HCT116 (cell line): ENCODE measurements around the gene UBALD2. TPM values are rescaled to one million over a fixed set of nuclear protein-coding genes. Genes with fewer than 3 reads are reported as not detected.

Source experiments
- ATAC-seq: fragments of 200-7000 bp; cut with Tn5 transposase; 2 replicates; pipeline ENCODE4 v1.9.1; 2020; ENCODE audit warnings: mild to moderate bottlenecking, moderate library complexity
- BruUV-seq: library from RNA; stranded (reverse); fragments of 400-500 nt; replicated peaks from 2 replicates; lab custom pipeline; 2021; lab: Mats Ljungman, UMichigan
- CTCF ChIA-PET: fragments of 300-600 bp; sonication (Branson Sonifier 250); formaldehyde crosslinking; loops from one replicate; lab custom pipeline; 2021; ENCODE audit warnings: antibody characterized with exemption; lab: Charles Lee
- POLR2A ChIA-PET: fragments of 300-600, 350-600 bp; sonication (Branson Sonifier 250); formaldehyde crosslinking; loops from one replicate; lab custom pipeline; 2021; ENCODE audit warnings: antibody characterized with exemption; lab: Charles Lee
- RAD21 ChIA-PET, 2 experiments: fragments of 300-600 bp; sonication (Branson Sonifier 250); formaldehyde crosslinking; loops; one replicate each; lab custom pipeline; 2023; ENCODE audit warnings: low total read pairs in 2 of 2; ENCODE audit not compliant: uncharacterized antibody in 2 of 2, unreplicated experiment in 2 of 2, low non-redundant PET in 1 of 2; lab: Charles Lee
- DNase-seq: peaks from one replicate; pipeline ENCODE4 v3.0.0-alpha.2; 2010; ENCODE audit warnings: low read depth, low spot score
- H2AFZ ChIP-seq: fragments of 200-600 bp; shearing (Covaris generic), sonication (generic); 2 replicates; pipeline ENCODE4 v1.6.1; 2017; ENCODE audit warnings: low read depth, mixed run types, mixed read lengths, antibody characterized with exemption, low read length; ENCODE audit not compliant: poor library complexity, severe bottlenecking
- H3K27ac ChIP-seq: 2 replicates; pipeline ENCODE4 v1.5.1; 2012; ENCODE audit warnings: low read depth, low read length
- H3K27me3 ChIP-seq: fragments of 200-600 bp; sonication (generic); 2 replicates; pipeline ENCODE4 v1.6.1; 2016; ENCODE audit warnings: mixed run types, low read length, mixed read lengths; ENCODE audit not compliant: insufficient read depth
- H3K36me3 ChIP-seq, 2 experiments: fragments of 200-500 bp in 1 of 2; fragments of 200-600 bp in 1 of 2; sonication (Bioruptor generic) in 1 of 2; sonication (generic) in 1 of 2; 2 replicates each; pipeline versions ENCODE4 v1.5.1 to v1.6.1; 2014 to 2016; ENCODE audit warnings: low read length in 2 of 2, inconsistent platforms in 1 of 2, mixed read lengths in 1 of 2, mixed run types in 1 of 2; ENCODE audit not compliant: insufficient read depth in 2 of 2, control insufficient read depth in 1 of 2
- H3K4me1 ChIP-seq, 2 experiments: fragments of 200-600 bp in 1 of 2; sonication (generic) in 1 of 2; 2 replicates each; pipeline versions ENCODE4 v1.5.1 to v1.6.1; 2012 to 2017; ENCODE audit warnings: low read length in 2 of 2, inconsistent platforms in 1 of 2, mild to moderate bottlenecking in 1 of 2, mixed read lengths in 1 of 2, mixed run types in 1 of 2, moderate library complexity in 1 of 2; ENCODE audit not compliant: insufficient read depth in 2 of 2, control insufficient read depth in 1 of 2
- H3K4me2 ChIP-seq: fragments of 200-600 bp; sonication (generic); 2 replicates; pipeline ENCODE4 v1.6.1; 2017; ENCODE audit warnings: mixed run types, low read length, mixed read lengths
- H3K4me3 ChIP-seq, 2 experiments: fragments of 200-600 bp in 1 of 2; sonication (generic) in 1 of 2; replicated peaks in 1 of 2; 2 replicates each; pipeline ENCODE4 v1.5.1; 2011 to 2016; ENCODE audit warnings: low read length in 2 of 2, control low read depth in 1 of 2, low read depth in 1 of 2, mild to moderate bottlenecking in 1 of 2, mixed read lengths in 1 of 2, mixed run types in 1 of 2
- H3K79me2 ChIP-seq: fragments of 200-600 bp; sonication (generic); 2 replicates; pipeline ENCODE4 v1.6.1; 2017; ENCODE audit warnings: mild to moderate bottlenecking, mixed run types, low read length, moderate library complexity, mixed read lengths; ENCODE audit not compliant: insufficient read depth
- H3K9ac ChIP-seq: fragments of 200-600 bp; sonication (generic); 2 replicates; pipeline ENCODE4 v1.6.1; 2016; ENCODE audit warnings: low read length, mixed read lengths
- H3K9me2 ChIP-seq: fragments of 200-600 bp; sonication (generic), shearing (Covaris generic); 2 replicates; pipeline ENCODE4 v1.6.1; 2017; ENCODE audit warnings: mixed run types, mild to moderate bottlenecking, moderate library complexity; ENCODE audit not compliant: insufficient read depth
- H3K9me3 ChIP-seq, 2 experiments: fragments of 200-500 bp in 1 of 2; fragments of 200-600 bp in 1 of 2; sonication (Bioruptor generic) in 1 of 2; sonication (generic) in 1 of 2; 2 replicates each; pipeline ENCODE4 v1.6.1; 2014 to 2017; ENCODE audit warnings: low read length in 2 of 2, mixed read lengths in 2 of 2, inconsistent platforms in 1 of 2, low read depth in 1 of 2, mild to moderate bottlenecking in 1 of 2, mixed run types in 1 of 2, moderate library complexity in 1 of 2; ENCODE audit not compliant: control insufficient read depth in 1 of 2, insufficient read depth in 1 of 2
- H4K20me1 ChIP-seq: fragments of 200-600 bp; sonication (generic), shearing (Covaris generic); 2 replicates; pipeline ENCODE4 v1.6.1; 2017; ENCODE audit warnings: mixed run types, mild to moderate bottlenecking, moderate library complexity; ENCODE audit not compliant: insufficient read depth
- CBX3 ChIP-seq: IDR thresholded peaks from 2 replicates; pipeline ENCODE4 v1.6.1; 2012; ENCODE audit warnings: low read depth
- EGR1 ChIP-seq: IDR thresholded peaks from 2 replicates; pipeline ENCODE4 v1.6.1; 2012; ENCODE audit warnings: low read depth
- JUND ChIP-seq: IDR thresholded peaks from 2 replicates; pipeline ENCODE4 v1.6.1; 2012
- POLR2A ChIP-seq: IDR thresholded peaks from 2 replicates; pipeline ENCODE4 v1.7.0; 2011; ENCODE audit warnings: borderline replicate concordance; ENCODE audit not compliant: insufficient read depth, insufficient read length; ENCODE audit errors: extremely low read depth
- RAD21 ChIP-seq: IDR thresholded peaks from 2 replicates; pipeline ENCODE4 v1.6.1; 2012; ENCODE audit warnings: low read depth, mild to moderate bottlenecking
- SRF ChIP-seq: IDR thresholded peaks from 2 replicates; pipeline ENCODE4 v1.6.1; 2012; ENCODE audit warnings: low read depth
- TCF7L2 ChIP-seq: IDR thresholded peaks from 2 replicates; pipeline ENCODE4 v1.7.0; 2011; ENCODE audit warnings: borderline replicate concordance, inconsistent platforms; ENCODE audit not compliant: insufficient read depth, insufficient read length; ENCODE audit errors: extremely low read depth
- intact Hi-C: fragments of 100-400 bp; cut with micrococcal nuclease; formaldehyde crosslinking; loops from 2 replicates; pipeline ENCODE4 v1.10.0; 2022
- total RNA-seq: library from RNA; stranded (reverse); gene quantifications from one replicate; pipeline ENCODE4 v1.2.1, GENCODE V29; 2021; ENCODE audit not compliant: unreplicated experiment
- TF ChIP-seq, protein P1 (sequence below), 3 experiments: fragments of 200-600 bp in 1 of 3; sonication (generic) in 1 of 3; IDR thresholded peaks in 2 of 3; conservative IDR thresholded peaks in 1 of 3; 2 replicates each; pipeline ENCODE4 v1.5.1; 2012 to 2017; ENCODE audit warnings: low read depth in 2 of 3, low read length in 2 of 3, antibody characterized with exemption in 1 of 3, borderline replicate concordance in 1 of 3, control low read depth in 1 of 3, mild to moderate bottlenecking in 1 of 3, mixed read lengths in 1 of 3, mixed run types in 1 of 3, moderate library complexity in 1 of 3; ENCODE audit not compliant: insufficient read depth in 1 of 3
- TF ChIP-seq, protein P2 (sequence below): IDR thresholded peaks from 2 replicates; pipeline ENCODE4 v1.6.1; 2012
- TF ChIP-seq, protein P3 (sequence below): IDR thresholded peaks from 2 replicates; pipeline ENCODE4 v1.6.1; 2011; ENCODE audit warnings: mild to moderate bottlenecking, low read length, moderate library complexity; ENCODE audit not compliant: insufficient replicate concordance; ENCODE audit errors: extremely low read depth

UBALD2 gene
- total RNA-seq, 1 experiment from 2014 or later, result 94.3 TPM

DNA sequence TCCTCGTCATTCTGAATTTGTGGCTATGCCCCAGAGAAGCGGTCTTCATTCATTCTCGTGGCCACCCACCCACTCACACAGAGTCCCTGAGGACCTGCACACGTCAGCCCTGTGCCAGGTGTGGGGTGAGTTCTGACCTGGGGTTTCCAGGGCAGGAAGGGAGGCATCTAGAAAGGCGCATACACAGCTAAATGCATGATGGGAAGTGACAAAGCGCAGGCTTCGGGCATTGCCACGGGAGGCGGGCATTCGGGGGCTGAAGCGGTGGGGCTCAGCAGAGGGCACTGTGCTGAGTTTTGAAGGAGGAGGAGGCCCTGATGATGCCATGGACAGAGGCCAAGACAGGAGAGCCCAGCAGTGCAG is 10.9 kb downstream of the UBALD2 start:
- H3K27me3 ChIP-seq, result no peaks in the 10 kb centered on the region
- H3K9ac ChIP-seq, result no peak overlapping the region
- H3K9me2 ChIP-seq, result no peaks in the 10 kb centered on the region
- no peak overlapping the region for H3K4me2 ChIP-seq
- CTCF ChIA-PET, result interaction anchor here (1.0 kb wide), 1 partner anchor 77 kb away, joined by 3 read pairs; no protein-coding TSS in a partner anchor
- H3K4me1 ChIP-seq, result peaks cover 0 to 15% of the 10 kb centered on the region in 2 experiments; a peak in 2 of 4 replicates
- DNase-seq (no peak), ATAC-seq (no peak)
- TF ChIP-seq EGR1, result no peak
- no peak for TF ChIP-seq TCF7L2
- no peak for TF ChIP-seq CBX3
- TF ChIP-seq JUND, result no peak
- TF ChIP-seq RAD21, result no peak
- TF ChIP-seq POLR2A, result no peak
- TF ChIP-seq, protein P1, sequence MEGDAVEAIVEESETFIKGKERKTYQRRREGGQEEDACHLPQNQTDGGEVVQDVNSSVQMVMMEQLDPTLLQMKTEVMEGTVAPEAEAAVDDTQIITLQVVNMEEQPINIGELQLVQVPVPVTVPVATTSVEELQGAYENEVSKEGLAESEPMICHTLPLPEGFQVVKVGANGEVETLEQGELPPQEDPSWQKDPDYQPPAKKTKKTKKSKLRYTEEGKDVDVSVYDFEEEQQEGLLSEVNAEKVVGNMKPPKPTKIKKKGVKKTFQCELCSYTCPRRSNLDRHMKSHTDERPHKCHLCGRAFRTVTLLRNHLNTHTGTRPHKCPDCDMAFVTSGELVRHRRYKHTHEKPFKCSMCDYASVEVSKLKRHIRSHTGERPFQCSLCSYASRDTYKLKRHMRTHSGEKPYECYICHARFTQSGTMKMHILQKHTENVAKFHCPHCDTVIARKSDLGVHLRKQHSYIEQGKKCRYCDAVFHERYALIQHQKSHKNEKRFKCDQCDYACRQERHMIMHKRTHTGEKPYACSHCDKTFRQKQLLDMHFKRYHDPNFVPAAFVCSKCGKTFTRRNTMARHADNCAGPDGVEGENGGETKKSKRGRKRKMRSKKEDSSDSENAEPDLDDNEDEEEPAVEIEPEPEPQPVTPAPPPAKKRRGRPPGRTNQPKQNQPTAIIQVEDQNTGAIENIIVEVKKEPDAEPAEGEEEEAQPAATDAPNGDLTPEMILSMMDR (IDR thresholded peaks at IDR 0.05 in 2 of 3, conservative IDR thresholded peaks at IDR 0.05 in 1 of 3; ENCODE audit: borderline replicate concordance in 1 of 3, insufficient read depth in 1 of 3, low read depth in 2 of 3, low read length in 2 of 3), result no peak; a peak in 1 of 6 replicates
- no peak for TF ChIP-seq SRF
- TF ChIP-seq, protein P2, sequence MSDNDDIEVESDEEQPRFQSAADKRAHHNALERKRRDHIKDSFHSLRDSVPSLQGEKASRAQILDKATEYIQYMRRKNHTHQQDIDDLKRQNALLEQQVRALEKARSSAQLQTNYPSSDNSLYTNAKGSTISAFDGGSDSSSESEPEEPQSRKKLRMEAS, result no peak
- TF ChIP-seq, protein P3, sequence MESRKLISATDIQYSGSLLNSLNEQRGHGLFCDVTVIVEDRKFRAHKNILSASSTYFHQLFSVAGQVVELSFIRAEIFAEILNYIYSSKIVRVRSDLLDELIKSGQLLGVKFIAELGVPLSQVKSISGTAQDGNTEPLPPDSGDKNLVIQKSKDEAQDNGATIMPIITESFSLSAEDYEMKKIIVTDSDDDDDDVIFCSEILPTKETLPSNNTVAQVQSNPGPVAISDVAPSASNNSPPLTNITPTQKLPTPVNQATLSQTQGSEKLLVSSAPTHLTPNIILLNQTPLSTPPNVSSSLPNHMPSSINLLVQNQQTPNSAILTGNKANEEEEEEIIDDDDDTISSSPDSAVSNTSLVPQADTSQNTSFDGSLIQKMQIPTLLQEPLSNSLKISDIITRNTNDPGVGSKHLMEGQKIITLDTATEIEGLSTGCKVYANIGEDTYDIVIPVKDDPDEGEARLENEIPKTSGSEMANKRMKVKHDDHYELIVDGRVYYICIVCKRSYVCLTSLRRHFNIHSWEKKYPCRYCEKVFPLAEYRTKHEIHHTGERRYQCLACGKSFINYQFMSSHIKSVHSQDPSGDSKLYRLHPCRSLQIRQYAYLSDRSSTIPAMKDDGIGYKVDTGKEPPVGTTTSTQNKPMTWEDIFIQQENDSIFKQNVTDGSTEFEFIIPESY, result no peak
- H2AFZ ChIP-seq, result no peak overlapping the region
- BruUV-seq, result no TSS peak
- no peak overlapping the region for H3K27ac ChIP-seq
- no peak overlapping the region for H3K4me3 ChIP-seq
- H3K9me3 ChIP-seq, result no peaks in the 10 kb centered on the region
- RAD21 ChIA-PET, result no interaction called here
- peaks cover 0 to 3% of the 10 kb centered on the region in 2 experiments; a peak in 1 of 4 replicates for H3K36me3 ChIP-seq
- no peaks in the 10 kb centered on the region for H3K79me2 ChIP-seq
- no peaks in the 10 kb centered on the region for H4K20me1 ChIP-seq
- POLR2A ChIA-PET, result no interaction called here
- intact Hi-C loops, result loop anchor here (5.0 kb wide), 1 partner anchor 249 kb away; the partner anchor contains the start of gene EVPL
